ENCODE data around the gene CACNG6.

DNA sequence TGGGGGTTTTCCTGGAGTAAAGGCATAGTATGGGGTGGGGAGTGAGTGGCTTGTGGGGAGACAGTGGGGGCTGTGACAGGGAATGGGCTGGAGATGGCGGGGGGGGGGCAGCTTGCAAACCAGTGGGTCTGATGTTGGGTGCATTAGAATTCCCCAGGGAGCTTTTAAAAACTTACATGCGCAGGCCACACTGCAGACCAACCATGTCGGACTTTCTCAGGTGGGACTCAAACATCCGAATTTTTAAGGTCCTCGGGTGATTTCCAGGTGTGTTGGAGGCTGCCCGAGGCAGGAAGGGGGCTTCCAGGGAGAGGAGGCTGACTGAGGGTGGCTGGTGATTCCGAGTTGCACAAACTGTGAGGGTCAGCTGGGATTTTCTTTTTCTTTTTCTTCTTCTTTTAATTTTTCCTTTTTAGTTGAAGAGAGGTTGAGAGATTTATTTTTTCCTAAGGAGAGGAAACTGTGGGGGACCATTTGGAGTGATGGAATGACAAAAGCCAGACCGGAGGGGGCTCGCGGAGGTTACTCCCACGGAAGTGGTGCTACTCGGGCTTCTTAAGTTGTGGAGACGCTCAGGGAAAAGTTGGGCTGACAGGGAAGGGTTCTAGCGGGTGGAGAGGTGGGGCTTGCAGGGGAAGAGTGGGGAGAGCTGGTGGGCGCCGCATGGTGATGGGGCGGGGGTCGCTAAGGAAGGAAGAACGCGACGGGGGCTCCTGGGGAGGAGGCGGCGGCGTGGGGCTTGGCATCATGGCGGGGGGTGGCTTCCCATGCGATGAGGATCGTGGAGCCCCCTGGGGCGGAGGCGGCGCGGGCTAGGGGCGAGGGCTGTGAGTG lies 29.7 kb upstream of the CACNG6 start:
- TF ChIP-seq POLR2A (IDR thresholded peaks at IDR 0.05): no peak
- no peak for TF ChIP-seq CTCF (IDR thresholded peaks at IDR 0.05)
